ENCODE measurements around the gene MACIR. TPM values are rescaled to one million over a fixed set of nuclear protein-coding genes. Genes with fewer than 3 reads are reported as not detected.

The MACIR gene
- total and polyA plus RNA-seq, 9 of the 15 experiments (the other 6 are each of a cell fraction or from before 2014, with no cell fraction given) = 1.4 to 11.6 (median 9.4) TPM

DNA sequence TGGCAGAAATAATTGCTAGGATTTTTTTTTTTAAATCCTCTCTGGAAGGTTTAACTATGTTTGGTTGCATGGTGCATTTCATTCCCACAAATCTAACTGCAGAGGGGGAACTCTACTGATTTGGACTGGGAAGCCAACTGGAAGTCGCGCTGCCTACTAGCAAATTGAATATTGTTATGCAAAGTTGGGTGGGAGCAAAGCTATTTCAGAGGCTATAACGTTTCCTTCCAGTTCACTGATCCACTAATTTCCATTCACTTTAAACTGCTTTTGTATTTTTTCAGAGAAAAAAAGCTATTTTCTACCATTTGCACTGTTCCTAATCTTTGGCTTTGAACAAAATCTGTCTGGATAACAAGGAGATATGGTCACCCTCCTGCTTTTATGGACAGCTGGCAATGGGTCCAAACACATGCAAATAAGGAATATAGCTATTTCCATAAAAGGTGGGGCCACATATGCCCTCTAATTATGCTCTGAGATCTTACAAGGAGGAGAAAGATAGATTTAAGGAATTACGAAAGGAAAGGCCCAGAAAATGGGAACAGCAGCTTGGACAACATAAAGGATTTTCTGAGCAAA is 40.1 kb downstream of the MACIR start:
- TF ChIP-seq, protein P1, sequence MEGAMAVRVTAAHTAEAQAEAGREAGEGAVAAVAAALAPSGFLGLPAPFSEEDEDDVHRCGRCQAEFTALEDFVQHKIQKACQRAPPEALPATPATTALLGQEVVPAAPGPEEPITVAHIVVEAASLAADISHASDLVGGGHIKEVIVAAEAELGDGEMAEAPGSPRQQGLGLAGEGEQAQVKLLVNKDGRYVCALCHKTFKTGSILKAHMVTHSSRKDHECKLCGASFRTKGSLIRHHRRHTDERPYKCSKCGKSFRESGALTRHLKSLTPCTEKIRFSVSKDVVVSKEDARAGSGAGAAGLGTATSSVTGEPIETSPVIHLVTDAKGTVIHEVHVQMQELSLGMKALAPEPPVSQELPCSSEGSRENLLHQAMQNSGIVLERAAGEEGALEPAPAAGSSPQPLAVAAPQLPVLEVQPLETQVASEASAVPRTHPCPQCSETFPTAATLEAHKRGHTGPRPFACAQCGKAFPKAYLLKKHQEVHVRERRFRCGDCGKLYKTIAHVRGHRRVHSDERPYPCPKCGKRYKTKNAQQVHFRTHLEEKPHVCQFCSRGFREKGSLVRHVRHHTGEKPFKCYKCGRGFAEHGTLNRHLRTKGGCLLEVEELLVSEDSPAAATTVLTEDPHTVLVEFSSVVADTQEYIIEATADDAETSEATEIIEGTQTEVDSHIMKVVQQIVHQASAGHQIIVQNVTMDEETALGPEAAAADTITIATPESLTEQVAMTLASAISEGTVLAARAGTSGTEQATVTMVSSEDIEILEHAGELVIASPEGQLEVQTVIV (CRISPR knock-in tag; IDR thresholded peaks at IDR 0.05; ENCODE audit: borderline replicate concordance) = no peak
- TF ChIP-seq, protein P2, sequence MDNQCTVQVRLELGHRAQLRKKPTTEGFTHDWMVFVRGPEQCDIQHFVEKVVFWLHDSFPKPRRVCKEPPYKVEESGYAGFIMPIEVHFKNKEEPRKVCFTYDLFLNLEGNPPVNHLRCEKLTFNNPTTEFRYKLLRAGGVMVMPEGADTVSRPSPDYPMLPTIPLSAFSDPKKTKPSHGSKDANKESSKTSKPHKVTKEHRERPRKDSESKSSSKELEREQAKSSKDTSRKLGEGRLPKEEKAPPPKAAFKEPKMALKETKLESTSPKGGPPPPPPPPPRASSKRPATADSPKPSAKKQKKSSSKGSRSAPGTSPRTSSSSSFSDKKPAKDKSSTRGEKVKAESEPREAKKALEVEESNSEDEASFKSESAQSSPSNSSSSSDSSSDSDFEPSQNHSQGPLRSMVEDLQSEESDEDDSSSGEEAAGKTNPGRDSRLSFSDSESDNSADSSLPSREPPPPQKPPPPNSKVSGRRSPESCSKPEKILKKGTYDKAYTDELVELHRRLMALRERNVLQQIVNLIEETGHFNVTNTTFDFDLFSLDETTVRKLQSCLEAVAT (IDR thresholded peaks at IDR 0.05) = no peak
- TF ChIP-seq MYBL2 (IDR thresholded peaks at IDR 0.05; ENCODE audit: low read depth) (no peak), MYBL2 (CRISPR knock-in tag; IDR thresholded peaks at IDR 0.05; ENCODE audit: borderline replicate concordance) (no peak), PHF20 (IDR thresholded peaks at IDR 0.05; ENCODE audit: partially characterized antibody) (no peak), POLR2AphosphoS5 (IDR thresholded peaks at IDR 0.05; ENCODE audit: control insufficient read depth, insufficient read depth, low read depth, low read length) (no peak), ZNF274 (IDR thresholded peaks at IDR 0.05; ENCODE audit: borderline replicate concordance, low read depth, low read length) (no peak), THRAP3 (IDR thresholded peaks at IDR 0.05; ENCODE audit: borderline replicate concordance) (no peak), IFI16 (CRISPR knock-in tag; IDR thresholded peaks at IDR 0.05) (no peak), C11orf30 (IDR thresholded peaks at IDR 0.05; ENCODE audit: low read depth) (no peak), ELF4 (CRISPR knock-in tag; IDR thresholded peaks at IDR 0.05) (no peak), KDM4B (IDR thresholded peaks at IDR 0.05; ENCODE audit: borderline replicate concordance in 2 of 2, low read depth in 1 of 2) (no peak), NR4A1 (CRISPR knock-in tag; IDR thresholded peaks at IDR 0.05) (no peak), NR4A1 (tag; IDR thresholded peaks at IDR 0.05) (no peak)
- TF ChIP-seq, protein P3, sequence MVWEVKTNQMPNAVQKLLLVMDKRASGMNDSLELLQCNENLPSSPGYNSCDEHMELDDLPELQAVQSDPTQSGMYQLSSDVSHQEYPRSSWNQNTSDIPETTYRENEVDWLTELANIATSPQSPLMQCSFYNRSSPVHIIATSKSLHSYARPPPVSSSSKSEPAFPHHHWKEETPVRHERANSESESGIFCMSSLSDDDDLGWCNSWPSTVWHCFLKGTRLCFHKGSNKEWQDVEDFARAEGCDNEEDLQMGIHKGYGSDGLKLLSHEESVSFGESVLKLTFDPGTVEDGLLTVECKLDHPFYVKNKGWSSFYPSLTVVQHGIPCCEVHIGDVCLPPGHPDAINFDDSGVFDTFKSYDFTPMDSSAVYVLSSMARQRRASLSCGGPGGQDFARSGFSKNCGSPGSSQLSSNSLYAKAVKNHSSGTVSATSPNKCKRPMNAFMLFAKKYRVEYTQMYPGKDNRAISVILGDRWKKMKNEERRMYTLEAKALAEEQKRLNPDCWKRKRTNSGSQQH (CRISPR knock-in tag; IDR thresholded peaks at IDR 0.05) = no peak
- no peaks in the 10 kb centered on the region for H3K9me1 ChIP-seq (ENCODE audit: control insufficient read depth, insufficient read depth, low read length)
- ATAC-seq (no peak), DNase-seq (ENCODE audit: extremely low read depth in 1 of 4, low spot score in 3 of 4) (no peak), FAIRE-seq (no peak)
- H3K36me3 ChIP-seq (ENCODE audit: control insufficient read depth, insufficient read depth, low read length) = no peaks in the 10 kb centered on the region
- H3K27ac ChIP-seq (ENCODE audit: extremely low read depth, low read depth, low read length) = no peak overlapping the region
- no peak overlapping the region for H3K4me2 ChIP-seq (ENCODE audit: insufficient read depth, low read length)
- intact Hi-C loops (cut with micrococcal nuclease) = no loop called here
- in situ Hi-C loops (cut with MboI) = no loop called here
- no peaks in the 10 kb centered on the region for H3K79me2 ChIP-seq (ENCODE audit: control insufficient read depth, insufficient read depth, low read length)
- no peaks in the 10 kb centered on the region for H3K4me1 ChIP-seq (replicated peaks in 1 of 2; ENCODE audit: control insufficient read depth in 2 of 2, insufficient read depth in 2 of 2, low read length in 2 of 2)
- H3K9ac ChIP-seq (ENCODE audit: insufficient read depth in 1 of 2, low read depth in 2 of 2, low read length in 2 of 2) = no peak overlapping the region
- H4K20me1 ChIP-seq (replicated peaks; ENCODE audit: control insufficient read depth, insufficient read depth, low read length) = no peaks in the 10 kb centered on the region
- H3K4me3 ChIP-seq = no peak overlapping the region
- peaks cover 0 to 2% of the 10 kb centered on the region in 2 experiments; a peak in 1 of 5 replicates for H3K27me3 ChIP-seq (ENCODE audit: control insufficient read depth in 2 of 2, insufficient read depth in 2 of 2, low read length in 2 of 2)
- 0% methylated on average over 4 of the region's 4 CpGs for WGBS (ENCODE audit: insufficient coverage, low coverage, missing lambda C conversion rate)
- H2AFZ ChIP-seq (ENCODE audit: low read depth, low read length) = no peak overlapping the region
- POLR2A ChIA-PET = interaction anchor here (1.5 kb wide), 1 partner anchor 12 kb away, joined by 3 read pairs; no protein-coding TSS in a partner anchor
- no peaks in the 10 kb centered on the region for H3K9me3 ChIP-seq (replicated peaks; ENCODE audit: control insufficient read depth, insufficient read depth, low read depth, low read length)
- no TSS peak for BruUV-seq (replicated peaks)
- CTCF ChIA-PET (ENCODE audit: low intra/inter-chr PET ratio) = no interaction called here
